DMS 273 (cell line): Measurements from ENCODE around the gene RPS6KB2.
"Not testable (repeated sequence)": the region's sequence is repeated elsewhere in the genome, so short reads cannot be mapped to it uniquely, and the experiment has no call there.

Source experiments
- DNase-seq: peaks from one replicate; lab custom pipeline; 2025; ENCODE audit not compliant: unreplicated experiment; lab: John Stamatoyannopoulos, UW

The RPS6KB2 gene

DNA sequence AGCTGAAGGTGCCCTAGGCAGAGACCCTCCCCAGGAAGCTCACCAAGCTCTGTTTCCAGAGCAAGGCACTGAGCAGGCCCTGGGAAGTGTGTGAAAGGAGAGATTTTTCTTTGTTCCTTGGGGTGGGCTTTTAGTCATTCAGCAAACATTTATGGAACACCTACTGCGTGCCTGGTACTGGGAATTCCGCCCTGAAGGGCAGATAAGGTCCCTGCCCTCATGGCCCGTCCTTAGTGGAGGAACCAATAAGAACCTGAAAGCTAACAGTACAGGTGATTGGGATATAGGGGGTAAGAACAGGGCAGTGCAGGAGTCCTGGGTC is 36.9 kb downstream of the RPS6KB2 start:
- DNase-seq, result no peak

DNA sequence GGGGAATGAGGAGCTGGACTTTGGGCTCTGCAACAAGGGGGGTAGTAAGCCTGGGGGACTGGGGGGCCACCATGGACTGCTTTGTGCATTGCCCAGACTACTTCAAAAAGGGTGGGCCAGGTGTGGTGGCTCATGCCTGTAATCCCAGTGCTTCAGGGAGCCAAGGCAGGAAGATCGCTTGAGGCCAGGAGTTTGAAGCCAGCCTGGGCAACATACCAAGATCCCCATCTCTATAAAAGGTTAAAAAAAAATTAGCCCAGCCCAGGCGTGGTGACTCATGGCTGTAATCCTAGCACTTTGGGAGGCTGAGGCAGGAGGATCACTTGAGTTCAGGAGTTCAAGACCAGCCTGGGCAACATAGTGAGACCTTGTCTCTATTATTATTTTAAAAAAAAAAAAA is 37.2 kb downstream of the RPS6KB2 start:
- not testable (repeated sequence) for DNase-seq

DNA sequence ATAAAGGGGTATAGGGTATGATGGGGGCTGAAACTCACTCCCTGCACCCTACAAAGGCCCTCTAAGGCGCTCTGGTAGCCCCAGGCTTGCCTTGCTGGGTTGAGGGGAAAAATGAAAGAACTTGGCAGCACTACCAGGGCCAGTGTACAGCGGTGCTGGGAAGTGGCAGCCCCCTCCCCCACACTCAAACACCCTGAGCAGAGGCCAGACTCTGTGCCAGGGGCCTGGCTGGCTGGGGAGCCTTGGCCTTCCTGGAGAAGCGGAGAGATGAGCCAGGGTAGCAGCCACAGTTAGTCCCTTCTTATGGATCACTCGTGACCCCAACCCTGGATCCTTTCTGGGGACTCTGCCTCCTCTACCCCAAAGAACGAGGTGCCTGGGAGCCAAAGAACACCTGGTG is 38.1 kb downstream of the RPS6KB2 start:
- no peak for DNase-seq

GRCh38 chr11:67466962-67467771 is 38.9 kb downstream of the RPS6KB2 start:
- DNase-seq, result no peak

GRCh38 chr11:67468056-67468455 is 39.8 kb downstream of the RPS6KB2 start:
- peak; percentile 59 for DNase-seq

DNA sequence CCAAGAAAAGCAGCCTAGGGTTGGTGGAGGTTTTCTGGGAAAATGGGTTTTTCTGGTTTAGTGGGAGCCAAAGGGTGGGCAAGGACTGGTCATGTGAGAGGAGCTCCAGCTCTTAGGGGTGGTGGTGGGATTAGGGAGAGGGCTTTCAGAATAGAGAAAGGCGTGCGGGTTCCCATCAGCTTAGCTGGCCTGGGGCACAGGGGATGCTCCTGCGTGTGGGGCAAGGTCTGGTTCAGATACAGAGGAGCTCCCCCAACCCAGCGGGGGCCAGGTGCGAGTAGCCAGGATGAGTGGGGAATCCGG is 40.1 kb downstream of the RPS6KB2 start:
- DNase-seq, result no peak

DNA sequence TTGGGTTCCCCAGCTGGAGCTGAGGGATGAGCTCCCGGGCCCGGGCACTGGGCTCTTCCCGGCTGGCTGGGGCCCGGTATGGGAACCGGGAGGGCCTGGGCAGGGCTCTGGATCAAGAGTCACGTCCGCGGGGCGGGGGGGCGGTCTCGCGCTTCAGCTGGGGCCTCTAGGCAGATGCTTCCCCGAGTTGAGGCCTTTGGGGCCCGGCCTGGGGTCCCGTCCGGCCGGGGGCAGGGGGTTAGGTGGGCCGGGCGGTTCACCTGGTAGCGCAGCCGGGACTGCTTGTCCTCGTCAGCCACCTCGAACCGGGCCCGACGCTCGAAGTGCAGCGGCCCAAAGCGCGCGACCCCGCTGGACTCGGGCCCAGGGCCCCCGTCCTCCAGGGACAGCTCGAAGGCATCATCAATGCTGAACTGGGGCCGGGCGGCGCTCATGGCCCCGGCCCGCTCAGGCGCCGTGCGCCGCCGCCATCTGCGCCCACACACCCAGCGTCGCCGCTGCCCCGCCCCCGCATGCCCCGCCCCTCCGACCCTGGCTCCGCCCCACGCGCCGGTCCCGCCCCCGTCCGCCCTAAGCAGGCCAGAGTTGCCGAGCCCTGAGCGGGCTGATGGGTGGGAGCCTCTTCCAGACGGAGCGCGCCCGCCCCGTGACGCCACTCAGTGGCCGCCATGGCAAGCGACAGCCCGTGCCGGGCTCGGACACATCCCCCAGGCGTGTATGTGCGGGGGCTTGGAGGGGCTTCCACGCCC is 40.6 kb downstream of the RPS6KB2 start, which contains the start of gene TMEM134:
TMEM134 (minus strand) TSS at position 493 of the 749 bp plus-strand sequence; CDS start at position 434, 59 bp downstream.
- DNase-seq, result peak; percentile 92

DNA sequence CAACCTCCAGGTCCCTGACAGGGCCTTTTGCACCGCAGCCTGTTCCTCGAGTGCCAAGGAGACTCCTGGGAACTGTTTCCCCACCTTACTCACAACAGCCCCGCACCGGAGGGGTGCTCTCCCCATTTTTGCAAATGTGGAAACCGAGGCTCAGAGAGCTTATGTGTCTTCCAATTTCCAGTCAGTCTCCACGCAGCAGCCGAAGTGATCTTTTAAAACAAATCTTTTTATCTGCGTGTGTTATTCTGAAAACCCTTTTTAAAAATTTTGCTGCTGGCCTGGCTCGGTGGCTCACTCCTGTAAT is 41.2 kb downstream of the RPS6KB2 start:
- no peak for DNase-seq

DNA sequence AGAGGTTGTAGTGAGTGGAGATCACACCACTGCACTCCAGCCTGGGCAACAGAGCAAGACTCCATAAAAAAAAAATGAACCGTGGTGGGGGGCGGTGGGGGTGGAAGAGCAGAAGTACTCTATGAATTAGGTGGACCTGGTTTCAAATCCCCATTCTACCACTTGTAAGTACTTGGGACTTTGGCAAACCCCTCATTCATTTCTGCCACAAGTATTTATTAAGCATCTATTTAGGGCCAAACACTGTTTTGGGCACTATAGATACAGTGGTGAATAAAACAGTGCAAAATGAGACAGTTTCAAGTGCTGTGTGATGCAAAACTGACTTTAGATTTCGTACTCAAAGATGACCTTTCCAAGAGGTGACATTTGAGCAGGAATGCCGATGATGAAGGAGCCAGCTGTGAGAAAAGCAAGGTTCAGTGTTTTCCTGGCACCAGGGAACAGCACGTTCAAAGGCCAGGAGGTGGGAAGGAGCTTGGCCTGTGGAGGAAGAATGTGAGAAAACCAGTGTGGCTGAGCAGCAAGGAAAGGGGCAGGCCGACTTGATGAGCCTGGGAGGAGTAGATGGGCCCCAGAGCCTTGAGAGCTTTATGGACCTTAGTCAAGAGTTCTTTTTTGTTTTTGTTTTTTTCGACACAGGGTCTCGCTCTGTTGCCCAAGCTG is 42.2 kb downstream of the RPS6KB2 start:
- DNase-seq, result no peak

DNA sequence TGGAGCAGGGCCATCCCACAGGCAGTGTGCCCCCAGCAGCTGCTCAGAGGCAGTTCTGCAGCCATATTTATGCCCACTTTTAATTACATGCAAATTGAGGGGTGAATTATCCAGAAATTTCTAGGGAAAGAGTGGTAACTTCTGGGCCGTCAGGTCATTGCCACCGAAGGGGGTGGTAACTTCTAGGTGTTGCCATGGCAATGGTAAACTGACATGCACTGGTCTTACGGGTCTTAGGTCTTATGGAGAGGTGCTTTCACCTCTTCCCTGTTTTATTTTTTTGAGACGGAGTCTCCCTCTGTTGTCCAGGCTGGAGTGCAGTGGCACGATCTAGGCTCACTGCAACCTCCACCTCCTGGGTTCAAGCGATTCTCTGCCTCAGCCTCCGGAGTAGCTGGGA is 44.6 kb downstream of the RPS6KB2 start:
- DNase-seq, result no peak

GRCh38 chr11:67476692-67477091 is 48.4 kb downstream of the RPS6KB2 start:
- DNase-seq, result not testable (repeated sequence)

DNA sequence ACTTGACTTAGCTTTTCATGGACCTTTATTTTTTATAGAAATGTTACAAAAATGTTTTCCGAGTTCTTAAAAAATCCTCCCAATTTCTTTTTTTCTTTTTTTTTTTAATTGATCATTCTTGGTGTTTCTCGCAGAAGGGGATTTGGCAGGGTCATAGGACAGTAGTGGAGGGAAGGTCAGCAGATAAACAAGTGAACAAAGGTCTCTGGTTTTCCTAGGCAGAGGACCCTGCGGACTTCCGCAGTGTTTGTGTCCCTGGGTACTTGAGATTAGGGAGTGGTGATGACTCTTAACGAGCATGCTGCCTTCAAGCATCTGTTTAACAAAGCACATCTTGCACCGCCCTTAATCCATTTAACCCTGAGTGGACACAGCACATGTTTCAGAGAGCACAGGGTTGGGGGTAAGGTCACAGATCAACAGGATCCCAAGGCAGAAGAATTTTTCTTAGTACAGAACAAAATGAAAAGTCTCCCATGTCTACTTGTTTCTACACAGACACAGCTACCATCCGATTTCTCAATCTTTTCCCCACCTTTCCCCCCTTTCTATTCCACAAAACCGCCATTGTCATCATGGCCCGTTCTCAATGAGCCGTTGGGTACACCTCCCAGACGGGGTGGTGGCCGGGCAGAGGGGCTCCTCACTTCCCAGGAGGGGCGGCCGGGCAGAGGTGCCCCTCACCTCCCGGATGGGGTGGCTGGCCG is 49.2 kb downstream of the RPS6KB2 start:
- not testable (repeated sequence) for DNase-seq

GRCh38 chr11:67482275-67482826 is 54.1 kb downstream of the RPS6KB2 start:
- no peak for DNase-seq

DNA sequence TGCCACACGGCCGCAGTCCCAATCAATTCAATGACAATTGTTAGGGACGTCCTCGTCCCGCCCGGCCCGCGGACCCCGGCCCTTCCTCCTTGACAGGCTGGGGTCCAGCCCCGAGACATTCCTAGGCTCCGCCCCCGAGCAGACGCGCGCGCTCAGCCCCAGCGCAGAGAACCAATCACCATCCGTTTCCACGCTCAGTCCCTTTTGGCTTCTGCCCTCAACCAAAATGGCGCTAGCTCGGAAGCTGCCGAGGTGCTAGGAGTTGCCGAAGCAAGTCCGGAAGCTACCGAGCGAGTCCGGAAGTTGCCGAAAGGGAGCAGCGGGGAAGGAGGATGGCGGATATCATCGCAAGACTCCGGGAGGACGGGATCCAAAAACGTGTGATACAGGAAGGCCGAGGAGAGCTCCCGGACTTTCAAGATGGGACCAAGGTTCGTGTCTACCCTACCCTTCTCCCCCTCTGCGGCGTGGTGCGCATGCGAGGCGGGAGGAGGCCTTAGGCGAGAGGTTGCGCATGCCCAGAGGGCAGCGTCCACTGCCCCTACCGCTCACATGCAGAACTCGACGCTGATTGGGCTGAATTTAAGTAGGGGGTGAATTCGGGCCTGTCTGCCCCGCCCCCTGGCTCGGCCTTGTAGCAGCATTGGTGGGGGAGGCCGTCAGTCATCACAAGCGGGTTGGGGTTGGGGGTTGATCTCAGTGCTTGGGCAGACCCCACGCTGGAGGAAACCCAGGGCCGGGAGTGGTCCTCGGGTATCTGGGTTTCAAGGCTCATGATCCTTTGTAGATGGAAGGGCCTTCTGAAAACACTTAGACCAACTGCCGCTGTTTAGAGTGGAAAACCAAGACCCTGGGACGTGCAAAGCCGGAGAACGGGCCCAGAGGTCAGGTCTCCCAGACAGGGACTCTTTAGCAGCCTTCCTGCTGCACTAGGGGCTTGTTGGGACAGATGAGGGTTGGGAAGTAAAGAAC is 54.8 kb downstream of the RPS6KB2 start, which contains the start of gene AIP:
AIP (plus strand) TSS at position 200 of the 972 bp plus-strand sequence; CDS start at position 333, 133 bp downstream.
- peak; percentile 98 for DNase-seq

- no peak for DNase-seq
Measured at GRCh38 chr11:67483831-67484665, 55.8 kb downstream of the RPS6KB2 start.

DNA sequence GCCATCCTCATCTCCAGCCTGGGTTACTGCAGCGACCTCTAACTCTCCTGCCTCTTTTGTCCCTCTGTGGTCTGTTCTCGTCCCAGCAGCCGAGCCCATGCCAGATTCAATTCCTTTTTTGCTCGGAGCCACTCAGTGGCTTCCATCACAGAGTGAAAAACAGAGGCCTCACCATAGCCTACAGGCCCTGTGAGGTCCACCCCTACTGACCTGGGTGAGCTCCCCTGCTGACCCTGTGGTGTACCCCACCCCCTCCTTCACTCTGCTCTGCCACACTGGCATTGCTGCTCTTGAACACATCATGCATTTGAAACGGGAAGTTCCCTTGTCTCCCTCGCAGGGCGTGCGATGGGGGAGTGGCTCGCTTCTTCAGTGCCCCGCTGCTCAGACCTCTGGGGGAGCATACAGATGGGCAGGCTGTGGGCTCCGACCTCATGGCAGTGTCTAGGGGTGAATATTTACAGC is 56.6 kb downstream of the RPS6KB2 start:
- DNase-seq, result no peak
